ENCODE data around the gene ILF3.

Gene ILF3

DNA sequence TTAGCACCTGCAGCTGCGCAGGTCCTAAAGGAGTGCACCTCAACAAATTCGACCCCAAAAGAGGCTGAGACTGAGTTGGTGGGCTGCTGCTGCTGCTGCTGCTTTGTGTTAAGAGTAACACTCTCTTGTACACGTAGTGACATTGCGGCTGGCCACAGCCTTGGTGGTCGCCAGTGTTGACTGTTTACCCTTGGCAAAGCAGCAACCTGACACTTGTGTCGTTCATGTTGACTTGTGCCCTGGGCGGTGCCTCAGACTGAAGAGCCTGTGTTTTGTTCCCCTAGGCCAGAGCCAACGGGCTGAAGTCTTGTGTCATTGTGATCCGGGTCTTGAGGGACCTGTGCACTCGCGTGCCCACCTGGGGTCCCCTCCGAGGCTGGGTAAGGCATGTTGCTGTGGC lies 24.7 kb downstream of the ILF3 start:
- no peaks in the 10 kb centered on the region for H3K27me3 Mint-ChIP-seq (ENCODE audit: low read depth)
- H3K9me3 Mint-ChIP-seq: no peaks in the 10 kb centered on the region
- peaks cover 1% of the 10 kb centered on the region for H3K4me1 Mint-ChIP-seq (ENCODE audit: low read depth)
- H3K36me3 Mint-ChIP-seq (ENCODE audit: low read depth): peaks cover 35% of the 10 kb centered on the region
- H3K4me3 Mint-ChIP-seq: no peak overlapping the region
- no peak overlapping the region for H3K27ac Mint-ChIP-seq

DNA sequence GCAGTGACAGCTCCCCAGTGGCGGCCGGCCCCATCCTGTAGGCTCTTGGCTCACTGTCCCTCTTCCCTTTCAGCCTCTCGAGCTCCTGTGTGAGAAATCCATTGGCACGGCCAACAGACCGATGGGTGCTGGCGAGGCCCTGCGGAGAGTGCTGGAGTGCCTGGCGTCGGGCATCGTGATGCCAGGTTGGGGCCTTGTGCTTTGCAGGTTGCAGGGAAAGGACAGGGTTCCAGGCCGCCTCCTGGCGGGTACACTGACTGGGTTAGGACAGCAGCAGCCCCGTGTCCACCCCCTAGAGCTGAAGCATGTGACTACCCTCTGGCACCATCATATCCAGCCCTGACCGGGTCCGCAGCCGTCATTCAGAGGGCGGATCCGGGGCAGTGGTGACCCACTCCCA lies 25.6 kb downstream of the ILF3 start:
- no peak overlapping the region for H3K4me3 Mint-ChIP-seq
- peaks cover 34% of the 10 kb centered on the region for H3K36me3 Mint-ChIP-seq (ENCODE audit: low read depth)
- H3K9me3 Mint-ChIP-seq: no peaks in the 10 kb centered on the region
- H3K27ac Mint-ChIP-seq: no peak overlapping the region
- peaks cover 1% of the 10 kb centered on the region for H3K4me1 Mint-ChIP-seq (ENCODE audit: low read depth)
- H3K27me3 Mint-ChIP-seq (ENCODE audit: low read depth): no peaks in the 10 kb centered on the region

DNA sequence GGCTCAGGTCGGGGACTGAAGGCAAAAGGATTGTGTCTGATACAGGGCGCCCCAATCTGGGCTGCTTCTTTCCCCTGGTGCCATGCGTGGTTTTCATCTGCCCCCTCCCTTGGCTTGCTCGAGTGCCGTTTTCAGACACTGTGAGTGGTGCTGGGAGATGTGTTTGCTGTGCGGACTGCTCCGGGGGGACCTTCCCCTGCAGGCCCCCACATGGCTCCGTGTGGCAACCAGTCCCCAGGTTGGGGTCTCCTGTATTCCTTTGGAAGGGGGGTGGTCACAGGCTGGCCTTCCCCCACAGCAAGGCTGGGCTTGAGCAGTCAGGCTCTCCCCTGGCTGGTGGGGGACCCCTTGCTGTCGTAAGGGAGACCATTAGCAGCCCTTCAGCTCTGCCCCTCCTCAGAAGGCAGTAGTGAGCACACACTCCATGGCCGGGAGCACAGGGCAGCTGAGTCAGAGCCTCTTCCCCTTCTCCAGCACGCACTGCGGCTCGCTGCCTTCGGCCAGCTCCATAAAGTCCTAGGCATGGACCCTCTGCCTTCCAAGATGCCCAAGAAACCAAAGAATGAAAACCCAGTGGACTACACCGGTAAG lies 26.5 kb downstream of the ILF3 start:
- H3K36me3 Mint-ChIP-seq (ENCODE audit: low read depth): peaks cover 28% of the 10 kb centered on the region
- no peaks in the 10 kb centered on the region for H3K4me1 Mint-ChIP-seq (ENCODE audit: low read depth)
- no peak overlapping the region for H3K4me3 Mint-ChIP-seq
- no peaks in the 10 kb centered on the region for H3K9me3 Mint-ChIP-seq
- no peak overlapping the region for H3K27ac Mint-ChIP-seq
- no peaks in the 10 kb centered on the region for H3K27me3 Mint-ChIP-seq (ENCODE audit: low read depth)

DNA sequence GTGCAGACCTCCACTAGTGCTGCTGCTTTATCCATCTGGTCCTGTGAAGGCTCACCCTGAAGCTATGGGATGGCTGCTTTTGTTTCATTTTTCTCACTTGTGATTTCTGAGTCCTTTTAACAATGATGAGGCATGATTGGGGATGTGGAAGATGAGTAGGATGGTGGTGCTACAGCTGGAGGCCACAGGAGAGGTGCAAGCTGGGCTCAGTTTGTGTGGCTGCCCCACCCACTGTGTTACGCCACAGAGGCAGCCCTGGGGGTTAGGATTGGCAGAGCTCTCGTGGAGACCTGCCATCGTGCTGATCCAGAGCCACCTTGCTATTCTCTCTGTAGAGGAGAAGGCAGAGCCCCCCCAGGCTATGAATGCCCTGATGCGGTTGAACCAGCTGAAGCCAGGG lies 27.5 kb downstream of the ILF3 start:
- Mint-ChIP-seq H3K36me3 (ENCODE audit: low read depth) (peaks cover 28% of the 10 kb centered on the region), H3K27me3 (ENCODE audit: low read depth) (no peaks in the 10 kb centered on the region), H3K27ac (no peak overlapping the region)

DNA sequence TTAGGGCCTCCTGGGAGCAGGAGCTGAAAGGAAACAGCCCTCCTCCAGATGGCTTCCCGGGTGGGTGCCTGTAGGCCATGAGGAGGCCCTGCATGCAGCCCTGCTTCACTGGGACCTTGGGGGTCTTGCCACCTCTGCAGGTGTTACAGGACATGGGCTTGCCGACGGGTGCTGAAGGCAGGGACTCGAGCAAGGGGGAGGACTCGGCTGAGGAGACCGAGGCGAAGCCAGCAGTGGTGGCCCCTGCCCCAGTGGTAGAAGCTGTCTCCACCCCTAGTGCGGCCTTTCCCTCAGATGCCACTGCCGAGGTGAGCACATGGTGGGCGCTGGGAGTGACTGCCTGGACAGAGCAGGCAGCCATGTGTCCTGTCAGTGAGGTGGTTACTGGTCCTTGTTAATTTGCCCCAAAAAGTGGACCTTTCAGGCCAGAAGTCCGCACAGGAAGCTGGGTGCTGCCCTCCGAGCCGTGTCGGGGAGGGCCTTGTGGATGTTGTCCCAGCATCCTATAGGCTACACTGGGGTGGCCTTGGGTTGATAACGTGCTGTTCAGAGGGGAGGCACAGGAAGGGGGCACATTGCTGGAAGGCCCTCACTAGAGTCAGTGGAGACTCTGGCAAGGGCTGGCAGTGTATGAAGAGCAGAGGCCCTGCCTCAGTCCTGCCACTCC lies 28.4 kb downstream of the ILF3 start:
- no peak overlapping the region for H3K4me3 Mint-ChIP-seq
- peaks cover 28% of the 10 kb centered on the region for H3K36me3 Mint-ChIP-seq (ENCODE audit: low read depth)
- H3K9me3 Mint-ChIP-seq: no peaks in the 10 kb centered on the region
- H3K27me3 Mint-ChIP-seq (ENCODE audit: low read depth): no peaks in the 10 kb centered on the region
- no peak overlapping the region for H3K27ac Mint-ChIP-seq
- no peaks in the 10 kb centered on the region for H3K4me1 Mint-ChIP-seq (ENCODE audit: low read depth)

More for the DNA sequence above, 27.5 kb downstream of the ILF3 start:
- no peaks in the 10 kb centered on the region for H3K9me3 Mint-ChIP-seq
- no peak overlapping the region for H3K4me3 Mint-ChIP-seq
- H3K4me1 Mint-ChIP-seq (ENCODE audit: low read depth): no peaks in the 10 kb centered on the region

DNA sequence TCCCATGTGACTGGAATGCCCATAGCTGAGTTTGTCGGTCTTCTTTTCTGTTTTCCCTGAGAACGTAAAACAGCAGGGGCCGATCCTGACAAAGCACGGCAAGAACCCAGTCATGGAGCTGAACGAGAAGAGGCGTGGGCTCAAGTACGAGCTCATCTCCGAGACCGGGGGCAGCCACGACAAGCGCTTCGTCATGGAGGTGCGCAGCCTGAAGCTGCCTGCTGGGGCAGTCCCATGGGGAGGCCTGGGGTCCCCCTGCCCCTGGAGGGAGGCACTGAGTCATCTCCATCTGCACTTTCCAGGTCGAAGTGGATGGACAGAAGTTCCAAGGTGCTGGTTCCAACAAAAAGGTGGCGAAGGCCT lies 28.9 kb downstream of the ILF3 start:
- H3K9me3 Mint-ChIP-seq: no peaks in the 10 kb centered on the region
- no peaks in the 10 kb centered on the region for H3K27me3 Mint-ChIP-seq (ENCODE audit: low read depth)
- no peaks in the 10 kb centered on the region for H3K4me1 Mint-ChIP-seq (ENCODE audit: low read depth)
- H3K4me3 Mint-ChIP-seq: no peak overlapping the region
- H3K27ac Mint-ChIP-seq: no peak overlapping the region
- H3K36me3 Mint-ChIP-seq (ENCODE audit: low read depth): peaks cover 28% of the 10 kb centered on the region

DNA sequence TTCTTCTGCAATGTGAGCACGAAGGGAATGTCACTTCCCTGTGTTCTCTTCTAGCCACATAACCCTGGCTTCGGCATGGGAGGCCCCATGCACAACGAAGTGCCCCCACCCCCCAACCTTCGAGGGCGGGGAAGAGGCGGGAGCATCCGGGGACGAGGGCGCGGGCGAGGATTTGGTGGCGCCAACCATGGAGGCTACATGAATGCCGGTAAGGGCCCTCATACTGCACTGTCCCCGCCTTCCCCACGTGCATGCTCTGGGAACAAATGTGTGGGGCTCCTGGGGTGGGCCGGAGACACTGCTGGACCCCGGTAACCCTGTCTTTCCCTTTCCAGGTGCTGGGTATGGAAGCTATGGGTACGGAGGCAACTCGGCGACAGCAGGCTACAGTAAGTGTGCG lies 29.4 kb downstream of the ILF3 start:
- no peaks in the 10 kb centered on the region for H3K4me1 Mint-ChIP-seq (ENCODE audit: low read depth)
- no peak overlapping the region for H3K27ac Mint-ChIP-seq
- H3K36me3 Mint-ChIP-seq (ENCODE audit: low read depth): peaks cover 24% of the 10 kb centered on the region
- H3K4me3 Mint-ChIP-seq: no peak overlapping the region
- no peaks in the 10 kb centered on the region for H3K9me3 Mint-ChIP-seq
- no peaks in the 10 kb centered on the region for H3K27me3 Mint-ChIP-seq (ENCODE audit: low read depth)

DNA sequence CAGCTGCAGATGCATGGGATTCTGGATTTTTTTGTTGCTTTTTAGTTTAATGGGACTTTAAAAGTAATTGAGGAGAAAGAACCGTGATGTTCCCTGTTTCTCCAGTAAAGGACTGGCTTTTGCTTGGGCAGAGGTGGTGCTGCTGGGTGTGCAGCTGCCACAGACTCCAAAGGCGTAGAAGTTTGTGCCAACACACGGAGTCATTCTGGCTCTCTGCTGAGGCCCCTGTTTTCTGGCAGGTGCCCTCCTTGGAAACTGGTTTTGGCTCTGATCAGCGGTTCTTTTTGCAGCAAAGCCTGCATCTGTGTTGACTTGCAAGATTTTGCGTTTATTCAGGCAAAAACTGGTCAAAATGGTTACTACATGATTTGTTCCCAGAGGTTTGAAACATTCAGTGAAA lies 31.1 kb downstream of the ILF3 start:
- peaks cover 30% of the 10 kb centered on the region for H3K36me3 Mint-ChIP-seq (ENCODE audit: low read depth)
- H3K27me3 Mint-ChIP-seq (ENCODE audit: low read depth): no peaks in the 10 kb centered on the region
- H3K27ac Mint-ChIP-seq: no peak overlapping the region
- H3K9me3 Mint-ChIP-seq: no peaks in the 10 kb centered on the region
- no peaks in the 10 kb centered on the region for H3K4me1 Mint-ChIP-seq (ENCODE audit: low read depth)
- H3K4me3 Mint-ChIP-seq: no peak overlapping the region

DNA sequence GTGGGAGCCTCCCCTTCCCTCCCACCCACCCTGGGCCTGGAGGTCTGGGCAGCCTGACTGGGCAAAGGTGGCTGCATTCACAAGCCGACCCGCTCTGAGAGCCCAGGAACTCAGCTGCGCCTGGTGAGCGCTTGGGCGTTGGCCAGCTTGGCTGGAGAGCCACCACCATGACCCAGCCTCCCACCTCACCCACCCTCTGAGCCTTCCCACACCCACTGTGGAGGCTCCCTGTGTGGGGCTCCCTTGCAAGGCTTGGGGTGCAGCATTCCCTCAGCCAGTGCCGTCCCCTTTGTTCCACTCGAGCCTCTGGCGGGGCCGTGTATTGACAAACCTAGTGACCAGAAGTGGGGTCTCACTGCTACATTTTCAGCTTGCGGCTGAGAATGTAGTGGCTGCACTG lies 32.0 kb downstream of the ILF3 start:
- peaks cover 29% of the 10 kb centered on the region for H3K36me3 Mint-ChIP-seq (ENCODE audit: low read depth)
- no peak overlapping the region for H3K4me3 Mint-ChIP-seq
- no peaks in the 10 kb centered on the region for H3K27me3 Mint-ChIP-seq (ENCODE audit: low read depth)
- no peaks in the 10 kb centered on the region for H3K4me1 Mint-ChIP-seq (ENCODE audit: low read depth)
- H3K9me3 Mint-ChIP-seq: no peaks in the 10 kb centered on the region
- H3K27ac Mint-ChIP-seq: no peak overlapping the region

DNA sequence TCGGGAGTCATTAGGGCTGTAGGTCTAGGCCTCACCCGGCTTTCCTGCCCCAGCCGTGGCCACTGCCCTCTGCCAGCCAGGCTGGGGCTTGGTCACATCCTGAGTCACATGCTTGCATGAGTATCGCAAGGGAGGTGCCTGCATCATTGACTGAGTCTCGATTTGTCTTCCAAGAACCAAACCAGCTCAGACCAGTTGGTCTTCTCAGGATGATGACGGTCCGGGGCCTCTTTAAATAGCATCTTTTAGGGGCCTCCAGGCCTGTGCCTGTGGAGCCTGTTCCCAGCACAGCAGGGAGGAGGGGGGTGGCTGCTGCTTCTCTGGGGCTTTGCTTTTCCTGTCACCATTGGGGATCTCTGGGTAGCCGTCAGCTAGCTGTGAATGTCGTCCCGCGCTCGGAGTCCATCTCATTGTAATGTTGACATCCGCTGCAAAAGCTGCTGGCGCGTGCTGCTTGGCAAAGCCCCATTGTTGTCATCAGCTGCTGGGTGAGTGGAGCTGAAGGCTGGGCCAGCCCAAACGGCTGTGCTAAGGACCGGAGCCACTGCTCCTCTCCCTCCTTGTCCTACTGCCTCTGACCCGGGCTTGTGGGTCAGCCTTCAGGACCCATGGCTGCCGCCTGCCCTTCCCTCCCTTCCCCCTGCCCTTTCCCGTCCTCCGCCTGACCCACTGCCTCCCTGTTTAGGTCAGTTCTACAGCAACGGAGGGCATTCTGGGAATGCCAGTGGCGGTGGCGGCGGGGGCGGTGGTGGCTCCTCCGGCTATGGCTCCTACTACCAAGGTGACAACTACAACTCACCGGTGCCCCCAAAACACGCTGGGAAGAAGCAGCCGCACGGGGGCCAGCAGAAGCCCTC lies 32.7 kb downstream of the ILF3 start:
- H3K4me1 Mint-ChIP-seq (ENCODE audit: low read depth): no peaks in the 10 kb centered on the region
- no peaks in the 10 kb centered on the region for H3K9me3 Mint-ChIP-seq
- H3K27me3 Mint-ChIP-seq (ENCODE audit: low read depth): no peaks in the 10 kb centered on the region
- peaks cover 27% of the 10 kb centered on the region for H3K36me3 Mint-ChIP-seq (ENCODE audit: low read depth)
- H3K27ac Mint-ChIP-seq: no peak overlapping the region
- no peak overlapping the region for H3K4me3 Mint-ChIP-seq

DNA sequence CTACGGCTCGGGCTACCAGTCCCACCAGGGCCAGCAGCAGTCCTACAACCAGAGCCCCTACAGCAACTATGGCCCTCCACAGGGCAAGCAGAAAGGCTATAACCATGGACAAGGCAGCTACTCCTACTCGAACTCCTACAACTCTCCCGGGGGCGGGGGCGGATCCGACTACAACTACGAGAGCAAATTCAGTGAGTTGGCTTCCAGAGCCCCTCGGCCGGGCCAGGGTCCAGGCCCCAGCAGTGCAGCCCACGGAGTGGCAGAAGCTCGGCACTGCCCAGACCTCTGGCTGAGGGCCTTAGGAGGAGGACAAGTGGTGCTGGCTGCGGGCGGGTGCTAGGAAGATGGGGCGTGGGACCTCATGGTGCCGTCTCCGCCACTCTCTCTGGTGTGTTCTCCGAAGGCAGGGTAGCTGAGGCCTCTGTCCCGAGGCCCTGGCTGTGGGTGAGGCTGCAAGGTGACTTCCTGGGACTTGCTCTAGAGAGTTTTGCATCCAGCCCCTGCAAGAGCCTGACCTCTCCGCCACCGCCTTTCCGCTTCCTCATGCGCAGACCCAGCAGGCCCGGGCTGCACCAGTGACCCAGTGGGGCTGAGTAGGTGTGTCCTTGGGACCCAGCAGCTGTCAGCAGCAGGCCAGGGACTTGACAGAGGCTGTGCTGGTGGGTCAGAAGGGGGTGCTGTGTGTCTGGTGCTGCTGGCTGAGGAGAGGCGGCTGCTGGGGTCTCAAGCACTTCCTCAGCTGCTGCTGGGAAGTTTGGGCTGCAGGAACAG lies 33.6 kb downstream of the ILF3 start:
- Mint-ChIP-seq H3K27me3 (ENCODE audit: low read depth) (no peaks in the 10 kb centered on the region), H3K4me1 (ENCODE audit: low read depth) (peaks cover 2% of the 10 kb centered on the region), H3K36me3 (ENCODE audit: low read depth) (peaks cover 31% of the 10 kb centered on the region), H3K4me3 (no peak overlapping the region), H3K27ac (no peak overlapping the region), H3K9me3 (no peaks in the 10 kb centered on the region)

DNA sequence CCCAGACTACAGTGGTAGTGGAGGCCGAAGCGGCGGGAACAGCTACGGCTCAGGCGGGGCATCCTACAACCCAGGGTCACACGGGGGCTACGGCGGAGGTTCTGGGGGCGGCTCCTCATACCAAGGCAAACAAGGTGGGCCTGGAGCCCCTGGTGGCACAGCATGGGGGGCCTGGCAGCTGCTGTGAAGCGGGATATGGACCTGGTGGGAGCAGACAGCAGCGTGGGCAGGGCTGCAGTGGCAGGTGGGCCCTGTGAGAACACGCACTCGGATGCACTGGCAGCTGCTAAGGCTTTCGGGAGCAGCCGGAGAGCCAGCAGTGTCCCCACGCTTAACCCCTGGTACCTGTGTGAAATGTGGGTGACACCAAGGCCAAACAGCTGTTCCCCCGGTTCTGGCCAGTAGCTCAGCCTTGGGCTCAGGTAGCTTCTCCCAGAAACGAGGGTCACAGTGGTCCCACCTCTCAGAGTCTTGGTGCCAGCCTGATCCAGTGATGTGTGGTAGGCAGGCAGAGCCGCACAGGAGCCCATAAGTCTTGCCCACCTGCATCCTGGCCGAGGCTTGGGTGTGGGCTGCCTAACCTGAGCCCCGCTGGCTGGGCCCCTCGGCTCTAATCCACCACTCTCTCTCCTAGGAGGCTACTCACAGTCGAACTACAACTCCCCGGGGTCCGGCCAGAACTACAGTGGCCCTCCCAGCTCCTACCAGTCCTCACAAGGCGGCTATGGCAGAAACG lies 34.6 kb downstream of the ILF3 start:
- Mint-ChIP-seq H3K9me3 (no peaks in the 10 kb centered on the region), H3K36me3 (ENCODE audit: low read depth) (peaks cover 31% of the 10 kb centered on the region), H3K4me1 (ENCODE audit: low read depth) (peaks cover 2% of the 10 kb centered on the region), H3K4me3 (no peak overlapping the region), H3K27me3 (ENCODE audit: low read depth) (no peaks in the 10 kb centered on the region), H3K27ac (no peak overlapping the region)

DNA sequence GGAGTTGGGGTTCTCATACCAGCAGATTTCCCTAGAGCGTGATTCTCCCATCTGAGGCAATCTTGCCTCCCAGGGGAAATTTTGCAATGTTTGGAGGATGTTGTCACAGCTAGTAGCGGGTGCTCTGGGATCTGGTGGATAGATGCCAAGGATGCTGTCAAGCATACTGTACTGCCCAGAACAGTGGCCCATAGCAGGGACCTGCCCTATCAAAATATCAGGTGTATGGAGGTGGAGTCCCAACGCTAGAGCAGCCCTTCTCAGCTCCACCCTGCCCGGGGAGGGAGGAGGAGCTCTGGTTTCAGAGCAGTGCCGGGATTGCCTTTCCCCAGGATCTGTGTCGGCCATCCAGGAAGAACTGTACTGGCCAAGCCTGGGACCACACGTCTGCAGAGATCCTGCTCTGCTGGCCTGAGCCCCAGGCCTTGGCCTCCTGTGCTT lies 36.2 kb downstream of the ILF3 start:
- H3K27me3 Mint-ChIP-seq (ENCODE audit: low read depth): peaks cover under 1% of the 10 kb centered on the region
- no peak overlapping the region for H3K4me3 Mint-ChIP-seq
- peaks cover 31% of the 10 kb centered on the region for H3K36me3 Mint-ChIP-seq (ENCODE audit: low read depth)
- peaks cover 8% of the 10 kb centered on the region for H3K4me1 Mint-ChIP-seq (ENCODE audit: low read depth)
- H3K9me3 Mint-ChIP-seq: no peaks in the 10 kb centered on the region
- H3K27ac Mint-ChIP-seq: peak overlapping the region; percentile 31
